WTC11 (cell line): ENCODE results near the gene GLT1D1.

ENCODE experiments used
- CTCF ChIP-seq: fragments of 200-600 bp; IDR thresholded peaks from 2 replicates; pipeline ENCODE4 v1.8.0; 2022; ENCODE audit warnings: antibody characterized with exemption
- TEAD4 ChIP-seq: sonication (generic); formaldehyde crosslinking; IDR thresholded peaks from 2 replicates; pipeline ENCODE4 v1.8.0; 2022; ENCODE audit warnings: mild to moderate bottlenecking, missing genetic modification reagents
- ZBTB43 ChIP-seq: sonication (generic); formaldehyde crosslinking; IDR thresholded peaks from 2 replicates; pipeline ENCODE4 v1.8.1; 2023; ENCODE audit warnings: mild to moderate bottlenecking, missing genetic modification reagents

- no peak for TF ChIP-seq ZBTB43
- TF ChIP-seq CTCF: no peak
- TF ChIP-seq TEAD4 (CRISPR knock-in tag): no peak
These were observed 11.4 kb downstream of the GLT1D1 start for GRCh38 chr12:128864516-128865186.
